CD4-positive, alpha-beta T cell treated with Interleukin-12 subunit alpha and Interleukin-12 subunit beta, for 1 hour (primary cell): ENCODE measurements around the gene ORAI2.
"Not testable (repeated sequence)": the region's sequence is repeated elsewhere in the genome, so short reads cannot be mapped to it uniquely, and the experiment has no call there.

ENCODE experiments used
- DNase-seq: peaks from one replicate; pipeline ENCODE4 v3.0.0-alpha.2; 2020

Gene ORAI2

GRCh38 chr7:102469972-102470825 is 36.8 kb downstream of the ORAI2 start:
- no peak for DNase-seq

- DNase-seq: no peak
Observed at GRCh38 chr7:102471791-102472125, 38.4 kb downstream of the ORAI2 start.

- no peak for DNase-seq
Observed at GRCh38 chr7:102472126-102473041, 39.0 kb downstream of the ORAI2 start.

- DNase-seq: no peak
Observed at GRCh38 chr7:102473271-102473991, 40.1 kb downstream of the ORAI2 start.

- DNase-seq: not testable (repeated sequence)
Observed at GRCh38 chr7:102474116-102474515, 40.7 kb downstream of the ORAI2 start.

GRCh38 chr7:102474736-102475435 is 41.5 kb downstream of the ORAI2 start:
- not testable (repeated sequence) for DNase-seq

GRCh38 chr7:102478314-102479208 is 45.2 kb downstream of the ORAI2 start, which contains the start of gene POLR2J:
TSS of gene POLR2J (minus strand) at chr7:102478922. CDS start at chr7:102478860, 62 bp downstream.
- DNase-seq: peak; percentile 96

GRCh38 chr7:102479209-102479584 is 45.8 kb downstream of the ORAI2 start:
- DNase-seq: not testable (repeated sequence)

- peak; percentile 40 for DNase-seq
Observed at GRCh38 chr7:102479982-102480637, 46.7 kb downstream of the ORAI2 start.

- DNase-seq: not testable (repeated sequence)
Observed at GRCh38 chr7:102481962-102482361, 48.6 kb downstream of the ORAI2 start.

GRCh38 chr7:102484317-102484716 is 50.9 kb downstream of the ORAI2 start:
- not testable (repeated sequence) for DNase-seq

GRCh38 chr7:102490529-102491075 is 57.2 kb downstream of the ORAI2 start:
- DNase-seq: peak; percentile 53

- not testable (repeated sequence) for DNase-seq
Observed at GRCh38 chr7:102493220-102493935, 60.0 kb downstream of the ORAI2 start.

- DNase-seq: peak; percentile 40
Observed at GRCh38 chr7:102494026-102494425, 60.7 kb downstream of the ORAI2 start.

GRCh38 chr7:102494473-102495149 is 61.2 kb downstream of the ORAI2 start:
- DNase-seq: not testable (repeated sequence)

- DNase-seq: not testable (repeated sequence)
Observed at GRCh38 chr7:102496861-102497260, 63.5 kb downstream of the ORAI2 start.

- DNase-seq: not testable (repeated sequence)
Observed at GRCh38 chr7:102497308-102497707, 63.9 kb downstream of the ORAI2 start.

GRCh38 chr7:102498321-102498720 is 64.9 kb downstream of the ORAI2 start:
- DNase-seq: not testable (repeated sequence)

GRCh38 chr7:102503141-102503540 is 69.8 kb downstream of the ORAI2 start:
- not testable (repeated sequence) for DNase-seq
